Sigmoid colon (tissue), 3 donors: Measurements from ENCODE around the gene MTMR1.

Experiments used
- POLR2A ChIP-seq, 2 donors: fragments of 450-650 bp; IDR thresholded peaks; one replicate each; pipeline ENCODE4 v1.6.1; 2016; ENCODE audit warnings: antibody characterized with exemption in 2 of 2, mild to moderate bottlenecking in 2 of 2, moderate library complexity in 2 of 2
- TF ChIP-seq, protein P1 (sequence below), 4 experiments: fragments of 450-650 bp in 3 of 4; fragments of 200-600 bp in 1 of 4; IDR thresholded peaks; one replicate each; pipeline ENCODE4 v1.5.1; 2016 to 2019; ENCODE audit warnings: antibody characterized with exemption in 4 of 4, mild to moderate bottlenecking in 3 of 4, moderate library complexity in 2 of 4

- TF ChIP-seq, protein P1, sequence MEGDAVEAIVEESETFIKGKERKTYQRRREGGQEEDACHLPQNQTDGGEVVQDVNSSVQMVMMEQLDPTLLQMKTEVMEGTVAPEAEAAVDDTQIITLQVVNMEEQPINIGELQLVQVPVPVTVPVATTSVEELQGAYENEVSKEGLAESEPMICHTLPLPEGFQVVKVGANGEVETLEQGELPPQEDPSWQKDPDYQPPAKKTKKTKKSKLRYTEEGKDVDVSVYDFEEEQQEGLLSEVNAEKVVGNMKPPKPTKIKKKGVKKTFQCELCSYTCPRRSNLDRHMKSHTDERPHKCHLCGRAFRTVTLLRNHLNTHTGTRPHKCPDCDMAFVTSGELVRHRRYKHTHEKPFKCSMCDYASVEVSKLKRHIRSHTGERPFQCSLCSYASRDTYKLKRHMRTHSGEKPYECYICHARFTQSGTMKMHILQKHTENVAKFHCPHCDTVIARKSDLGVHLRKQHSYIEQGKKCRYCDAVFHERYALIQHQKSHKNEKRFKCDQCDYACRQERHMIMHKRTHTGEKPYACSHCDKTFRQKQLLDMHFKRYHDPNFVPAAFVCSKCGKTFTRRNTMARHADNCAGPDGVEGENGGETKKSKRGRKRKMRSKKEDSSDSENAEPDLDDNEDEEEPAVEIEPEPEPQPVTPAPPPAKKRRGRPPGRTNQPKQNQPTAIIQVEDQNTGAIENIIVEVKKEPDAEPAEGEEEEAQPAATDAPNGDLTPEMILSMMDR (IDR thresholded peaks at IDR 0.05): no peak
- TF ChIP-seq POLR2A (IDR thresholded peaks at IDR 0.05): no peak
Observed at GRCh38 chrX:150676221-150676620, 17.0 kb upstream of the MTMR1 start.
